Colonic mucosa (tissue), 4 donors: ENCODE results near the gene COL12A1. TPM values are rescaled to one million over a fixed set of nuclear protein-coding genes. Genes with fewer than 3 reads are reported as not detected.

Source experiments
- DNase-seq: peaks from one replicate; pipeline ENCODE4 v3.0.0-alpha.2; 2020
- H3K27ac ChIP-seq: fragments of 200-600 bp; one replicate; pipeline ENCODE4 v1.8.0; 2021
- H3K27me3 ChIP-seq: fragments of 200-600 bp; one replicate; pipeline ENCODE4 v1.8.0; 2021
- H3K36me3 ChIP-seq: fragments of 200-600 bp; one replicate; pipeline ENCODE4 v1.8.0; 2021
- H3K4me1 ChIP-seq: fragments of 200-600 bp; one replicate; pipeline ENCODE4 v1.8.0; 2021; ENCODE audit warnings: mild to moderate bottlenecking
- H3K4me3 ChIP-seq: fragments of 200-600 bp; one replicate; pipeline ENCODE4 v1.8.0; 2021
- H3K9ac ChIP-seq, 2 donors: one replicate each; pipeline ENCODE4 v1.7.0; 2013; ENCODE audit warnings: control low read depth in 2 of 2, low read depth in 2 of 2, low read length in 2 of 2
- H3K9me3 ChIP-seq: fragments of 200-600 bp; one replicate; pipeline ENCODE4 v1.8.0; 2021
- CTCF ChIP-seq: fragments of 200-600 bp; IDR thresholded peaks from one replicate; pipeline ENCODE4 v1.8.0; 2022; ENCODE audit warnings: antibody characterized with exemption, mild to moderate bottlenecking
- intact Hi-C: fragments of 100-400 bp; cut with DNase I; formaldehyde crosslinking; loops from one replicate; pipeline ENCODE4 v1.14.1; 2022
- total RNA-seq, 2 donors: library from RNA; stranded (reverse); fragmentation: NEBNext Ultra II Directional in 1 of 2; extraction: Animal tissue kit (Norgen Biotek cat#: 25700) in 1 of 2; gene quantifications; one replicate each; pipeline ENCODE4 v1.2.1, GENCODE V29; 2021
- donor health status: healthy.
- donor health status: DM: no; HTN: no; CAD: no.
- donor health status: DM: no; HTN: no; CAD: no.

Gene COL12A1
- total RNA-seq, 2 donors from 2014 or later: 3.6 to 20.2 TPM

- Histone ChIP-seq H3K9ac (no peak overlapping the region), H3K36me3 (no peaks in the 10 kb centered on the region), H3K27ac (no peak overlapping the region), H3K27me3 (no peaks in the 10 kb centered on the region), H3K4me1 (no peaks in the 10 kb centered on the region), H3K4me3 (no peak overlapping the region), H3K9me3 (no peaks in the 10 kb centered on the region)
- TF ChIP-seq CTCF: no peak
- intact Hi-C loops: no loop called here
- no peak for DNase-seq
These were observed 108.9 kb downstream of the COL12A1 start for GRCh38 chr6:75096966-75097365.

GRCh38 chr6:75094614-75095200 lies 111.1 kb downstream of the COL12A1 start:
- Histone ChIP-seq H3K36me3 (no peaks in the 10 kb centered on the region), H3K9ac (no peak overlapping the region), H3K27me3 (no peaks in the 10 kb centered on the region), H3K9me3 (no peaks in the 10 kb centered on the region), H3K4me1 (no peaks in the 10 kb centered on the region), H3K27ac (no peak overlapping the region), H3K4me3 (no peak overlapping the region)
- TF ChIP-seq CTCF: no peak
- DNase-seq: no peak
- intact Hi-C loops: no loop called here

GRCh38 chr6:75091467-75092190 lies 114.2 kb downstream of the COL12A1 start:
- H3K4me1 ChIP-seq: no peaks in the 10 kb centered on the region
- H3K9ac ChIP-seq: no peak overlapping the region
- intact Hi-C loops: no loop called here
- H3K27ac ChIP-seq: no peak overlapping the region
- H3K27me3 ChIP-seq: no peaks in the 10 kb centered on the region
- no peak overlapping the region for H3K4me3 ChIP-seq
- H3K36me3 ChIP-seq: no peaks in the 10 kb centered on the region
- no peak for TF ChIP-seq CTCF
- no peaks in the 10 kb centered on the region for H3K9me3 ChIP-seq
- DNase-seq: no peak

GRCh38 chr6:75090576-75090975 lies 115.3 kb downstream of the COL12A1 start:
- H3K9ac ChIP-seq: no peak overlapping the region
- no peak overlapping the region for H3K4me3 ChIP-seq
- H3K27me3 ChIP-seq: no peaks in the 10 kb centered on the region
- H3K9me3 ChIP-seq: no peaks in the 10 kb centered on the region
- H3K4me1 ChIP-seq: no peaks in the 10 kb centered on the region
- TF ChIP-seq CTCF: no peak
- no peak overlapping the region for H3K27ac ChIP-seq
- no peak for DNase-seq
- intact Hi-C loops: no loop called here
- no peaks in the 10 kb centered on the region for H3K36me3 ChIP-seq

GRCh38 chr6:75089921-75090320 lies 115.9 kb downstream of the COL12A1 start:
- Histone ChIP-seq H3K36me3 (no peaks in the 10 kb centered on the region), H3K9ac (no peak overlapping the region), H3K4me1 (no peaks in the 10 kb centered on the region), H3K9me3 (no peaks in the 10 kb centered on the region), H3K27me3 (peaks cover under 1% of the 10 kb centered on the region), H3K27ac (no peak overlapping the region), H3K4me3 (no peak overlapping the region)
- no peak for TF ChIP-seq CTCF
- intact Hi-C loops: no loop called here
- DNase-seq: no peak
